GM12873 (cell line): ENCODE measurements around the gene GRIN2A.

Experiments used
- CTCF ChIP-seq: IDR thresholded peaks from 2 replicates; pipeline ENCODE4 v1.5.1; 2012; ENCODE audit warnings: low read depth, mild to moderate bottlenecking, moderate library complexity, low read length, control low read depth; ENCODE audit not compliant: insufficient read depth; ENCODE audit errors: missing control alignments

Gene GRIN2A

GRCh38 chr16:9852003-9852402, 330.2 kb downstream of the GRIN2A start:
- no peak for TF ChIP-seq CTCF

- TF ChIP-seq CTCF, result no peak
These were observed 331.4 kb downstream of the GRIN2A start for GRCh38 chr16:9850817-9851216.

GRCh38 chr16:9849697-9850245, 332.5 kb downstream of the GRIN2A start:
- no peak for TF ChIP-seq CTCF

GRCh38 chr16:9847146-9847545, 335.1 kb downstream of the GRIN2A start:
- no peak for TF ChIP-seq CTCF

- TF ChIP-seq CTCF, result no peak
These were observed 335.7 kb downstream of the GRIN2A start for GRCh38 chr16:9846362-9847099.

- TF ChIP-seq CTCF, result no peak
These were observed 336.4 kb downstream of the GRIN2A start for GRCh38 chr16:9845661-9846361.

GRCh38 chr16:9844361-9844760, 337.9 kb downstream of the GRIN2A start:
- no peak for TF ChIP-seq CTCF
